Karpas-422 (cell line): Measurements from ENCODE around the gene ITSN1. TPM values are rescaled to one million over a fixed set of nuclear protein-coding genes. Genes with fewer than 3 reads are reported as not detected.

Experiments used
- DNase-seq: peaks from one replicate; pipeline ENCODE4 v3.0.0-alpha.2; 2015
- H2AFZ ChIP-seq: fragments of 200-600 bp; sonication (generic); 2 replicates; pipeline ENCODE4 v1.6.1; 2014; ENCODE audit warnings: antibody characterized with exemption, low read length, mixed read lengths
- H3K27ac ChIP-seq: fragments of 200-600 bp; sonication (generic); 2 replicates; pipeline ENCODE4 v1.5.1; 2014; ENCODE audit warnings: mild to moderate bottlenecking, low read length, moderate library complexity
- H3K27me3 ChIP-seq: fragments of 200-600 bp; sonication (generic); 2 replicates; pipeline ENCODE4 v1.6.1; 2014; ENCODE audit warnings: low read length, mixed read lengths
- H3K36me3 ChIP-seq: fragments of 200-600 bp; sonication (generic); 2 replicates; pipeline ENCODE4 v1.6.1; 2014; ENCODE audit warnings: low read length, mixed read lengths; ENCODE audit not compliant: insufficient read depth
- H3K4me1 ChIP-seq: fragments of 200-600 bp; sonication (generic); 2 replicates; pipeline ENCODE4 v1.6.1; 2014; ENCODE audit warnings: mild to moderate bottlenecking, low read length, mixed read lengths
- H3K4me2 ChIP-seq: fragments of 200-600 bp; sonication (generic); 2 replicates; pipeline ENCODE4 v1.6.1; 2014; ENCODE audit warnings: low read length, low read depth, mild to moderate bottlenecking; ENCODE audit not compliant: poor library complexity, severe bottlenecking
- H3K4me3 ChIP-seq: fragments of 200-600 bp; sonication (generic); 2 replicates; pipeline ENCODE4 v1.5.1; 2014; ENCODE audit warnings: mild to moderate bottlenecking, antibody characterized with exemption, low read length, mixed read lengths
- H3K79me2 ChIP-seq: fragments of 200-600 bp; sonication (generic); 2 replicates; pipeline ENCODE4 v1.6.1; 2014; ENCODE audit warnings: mild to moderate bottlenecking, low read length, mixed read lengths
- H3K9ac ChIP-seq: fragments of 200-600 bp; sonication (generic); 2 replicates; pipeline ENCODE4 v1.6.0; 2014; ENCODE audit warnings: low read length
- H3K9me2 ChIP-seq: fragments of 200-600 bp; sonication (generic), shearing (Covaris generic); replicated peaks from 2 replicates; pipeline ENCODE4 v1.6.0; 2014; ENCODE audit warnings: mild to moderate bottlenecking, low read length, moderate library complexity; ENCODE audit not compliant: insufficient read depth
- H3K9me3 ChIP-seq: fragments of 300-700, 200-600 bp; sonication (generic); 2 replicates; pipeline ENCODE4 v1.6.1; 2014; ENCODE audit warnings: low read length, mixed read lengths
- H4K20me1 ChIP-seq: fragments of 200-600 bp; sonication (generic); 2 replicates; pipeline ENCODE4 v1.6.1; 2014; ENCODE audit warnings: mild to moderate bottlenecking, antibody characterized with exemption, low read length, low read depth; ENCODE audit not compliant: insufficient read depth
- total RNA-seq: library from RNA; depleted of rRNA; stranded (reverse); fragments of >200 nt; shearing (Covaris generic); gene quantifications from 2 replicates; pipeline ENCODE4 v1.2.3, GENCODE V29; 2014; ENCODE audit warnings: low replicate concordance

The ITSN1 gene
- total RNA-seq, 1 experiment from 2014 or later = 2.3 TPM

DNA sequence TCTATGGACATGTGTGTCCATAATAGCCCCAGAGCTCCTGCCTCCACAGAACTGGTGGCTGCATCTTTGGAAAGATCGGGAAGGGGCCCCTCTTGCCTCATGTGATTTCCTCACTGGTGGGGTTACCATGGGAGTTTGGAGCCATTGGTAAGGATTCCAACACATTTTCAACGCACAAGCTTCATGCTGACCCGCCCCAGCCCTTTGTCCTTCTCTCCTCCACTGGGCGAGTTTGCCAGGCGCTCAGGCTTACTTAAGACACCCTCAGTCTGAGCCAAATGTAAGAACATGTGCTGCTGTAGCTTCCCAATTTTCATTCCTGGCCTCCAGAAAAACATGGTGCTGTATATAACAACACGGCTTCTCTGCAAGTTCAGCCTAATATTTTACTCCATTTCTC is 200.9 kb downstream of the ITSN1 start:
- H3K27me3 ChIP-seq = no peaks in the 10 kb centered on the region
- H3K36me3 ChIP-seq = no peaks in the 10 kb centered on the region
- H2AFZ ChIP-seq = no peak overlapping the region
- H3K27ac ChIP-seq = no peak overlapping the region
- peaks cover 4% of the 10 kb centered on the region for H3K4me1 ChIP-seq
- H3K9me3 ChIP-seq = no peaks in the 10 kb centered on the region
- no peaks in the 10 kb centered on the region for H3K79me2 ChIP-seq
- DNase-seq = no peak
- no peaks in the 10 kb centered on the region for H3K9me2 ChIP-seq
- no peak overlapping the region for H3K9ac ChIP-seq
- no peaks in the 10 kb centered on the region for H4K20me1 ChIP-seq
- H3K4me3 ChIP-seq = no peak overlapping the region
- no peak overlapping the region for H3K4me2 ChIP-seq

GRCh38 chr21:33844104-33844889 is 202.0 kb downstream of the ITSN1 start:
- H3K9me3 ChIP-seq = no peaks in the 10 kb centered on the region
- H3K27ac ChIP-seq = no peak overlapping the region
- no peak overlapping the region for H3K9ac ChIP-seq
- H3K4me2 ChIP-seq = no peak overlapping the region
- no peak overlapping the region for H3K4me3 ChIP-seq
- no peaks in the 10 kb centered on the region for H3K36me3 ChIP-seq
- H3K9me2 ChIP-seq = no peaks in the 10 kb centered on the region
- no peak for DNase-seq
- no peaks in the 10 kb centered on the region for H4K20me1 ChIP-seq
- no peak overlapping the region for H2AFZ ChIP-seq
- no peaks in the 10 kb centered on the region for H3K79me2 ChIP-seq
- H3K4me1 ChIP-seq = peaks cover 9% of the 10 kb centered on the region
- no peaks in the 10 kb centered on the region for H3K27me3 ChIP-seq

GRCh38 chr21:33844890-33845205 is 202.5 kb downstream of the ITSN1 start:
- peaks cover 9% of the 10 kb centered on the region for H3K4me1 ChIP-seq
- H3K9me2 ChIP-seq = no peaks in the 10 kb centered on the region
- H3K27me3 ChIP-seq = no peaks in the 10 kb centered on the region
- H3K4me2 ChIP-seq = no peak overlapping the region
- H2AFZ ChIP-seq = no peak overlapping the region
- H3K36me3 ChIP-seq = no peaks in the 10 kb centered on the region
- DNase-seq = no peak
- H3K9ac ChIP-seq = no peak overlapping the region
- no peaks in the 10 kb centered on the region for H4K20me1 ChIP-seq
- H3K79me2 ChIP-seq = no peaks in the 10 kb centered on the region
- no peak overlapping the region for H3K27ac ChIP-seq
- H3K9me3 ChIP-seq = no peaks in the 10 kb centered on the region
- no peak overlapping the region for H3K4me3 ChIP-seq

DNA sequence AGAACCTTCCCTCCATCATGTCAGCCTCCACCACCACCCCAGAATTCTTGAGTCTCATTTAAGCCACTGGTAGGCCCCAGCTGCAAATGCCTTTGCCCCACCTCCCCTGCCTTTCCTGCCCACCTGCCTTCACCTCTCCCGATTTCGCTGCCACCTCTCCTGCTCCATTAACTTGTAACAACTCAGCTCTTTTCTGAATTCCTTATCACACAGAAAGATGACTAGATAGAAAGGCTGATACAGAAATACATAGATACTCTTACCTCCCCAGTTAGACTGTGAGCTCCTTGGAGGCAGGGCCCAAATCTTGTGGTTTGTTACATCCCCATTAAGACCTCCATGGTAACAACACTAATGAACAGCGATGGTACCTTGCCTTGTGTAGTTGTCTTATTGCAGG is 203.8 kb downstream of the ITSN1 start:
- H3K27me3 ChIP-seq = no peaks in the 10 kb centered on the region
- no peaks in the 10 kb centered on the region for H3K9me2 ChIP-seq
- no peak overlapping the region for H3K27ac ChIP-seq
- H3K36me3 ChIP-seq = no peaks in the 10 kb centered on the region
- H3K9ac ChIP-seq = no peak overlapping the region
- H4K20me1 ChIP-seq = no peaks in the 10 kb centered on the region
- H2AFZ ChIP-seq = no peak overlapping the region
- no peaks in the 10 kb centered on the region for H3K79me2 ChIP-seq
- H3K4me3 ChIP-seq = no peak overlapping the region
- no peak overlapping the region for H3K4me2 ChIP-seq
- H3K9me3 ChIP-seq = no peaks in the 10 kb centered on the region
- H3K4me1 ChIP-seq = peaks cover 9% of the 10 kb centered on the region
- no peak for DNase-seq

GRCh38 chr21:33847588-33848248 is 205.4 kb downstream of the ITSN1 start:
- Histone ChIP-seq H3K9ac (no peak overlapping the region), H2AFZ (no peak overlapping the region), H3K4me1 (peaks cover 9% of the 10 kb centered on the region), H4K20me1 (no peaks in the 10 kb centered on the region), H3K36me3 (no peaks in the 10 kb centered on the region), H3K4me2 (no peak overlapping the region), H3K79me2 (no peaks in the 10 kb centered on the region), H3K9me3 (no peaks in the 10 kb centered on the region), H3K4me3 (no peak overlapping the region), H3K9me2 (no peaks in the 10 kb centered on the region), H3K27ac (no peak overlapping the region), H3K27me3 (no peaks in the 10 kb centered on the region)
- DNase-seq = no peak

GRCh38 chr21:33848249-33848953 is 206.1 kb downstream of the ITSN1 start:
- Histone ChIP-seq H3K9ac (no peak overlapping the region; the same call in 1 of the 2 replicates), H2AFZ (no peak overlapping the region), H3K4me2 (peak overlapping the region; percentile 6), H3K4me1 (peaks cover 9% of the 10 kb centered on the region), H3K36me3 (no peaks in the 10 kb centered on the region), H3K9me2 (no peaks in the 10 kb centered on the region), H3K27ac (no peak overlapping the region), H4K20me1 (no peaks in the 10 kb centered on the region), H3K27me3 (no peaks in the 10 kb centered on the region), H3K4me3 (no peak overlapping the region), H3K9me3 (no peaks in the 10 kb centered on the region), H3K79me2 (no peaks in the 10 kb centered on the region)
- no peak for DNase-seq

DNA sequence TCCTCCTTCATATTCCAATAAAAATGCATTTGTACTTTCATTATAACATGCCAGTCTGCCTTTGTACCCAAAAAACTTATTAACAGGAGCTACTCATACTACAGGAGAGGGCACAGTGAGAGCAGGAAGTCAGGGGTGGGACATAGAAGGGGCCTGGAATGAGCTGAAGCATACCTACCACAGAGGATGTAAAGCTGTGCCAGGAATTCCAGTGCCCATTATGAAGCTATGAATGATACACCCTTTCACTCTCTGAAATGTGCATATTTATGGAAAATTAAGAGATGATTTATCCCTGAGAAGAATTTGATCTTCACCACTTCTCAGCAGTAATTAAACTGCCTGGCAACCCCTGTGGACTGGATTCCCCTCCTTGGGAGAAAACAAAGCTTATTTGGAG is 207.5 kb downstream of the ITSN1 start:
- Histone ChIP-seq H3K27ac (no peak overlapping the region), H3K9me3 (no peaks in the 10 kb centered on the region), H2AFZ (no peak overlapping the region), H3K4me2 (no peak overlapping the region), H4K20me1 (no peaks in the 10 kb centered on the region), H3K27me3 (no peaks in the 10 kb centered on the region), H3K9ac (no peak overlapping the region), H3K4me1 (peaks cover 14% of the 10 kb centered on the region), H3K36me3 (no peaks in the 10 kb centered on the region), H3K79me2 (no peaks in the 10 kb centered on the region), H3K9me2 (no peaks in the 10 kb centered on the region), H3K4me3 (no peak overlapping the region)
- no peak for DNase-seq

- no peak overlapping the region for H3K4me3 ChIP-seq
- no peak overlapping the region for H2AFZ ChIP-seq
- H4K20me1 ChIP-seq = no peaks in the 10 kb centered on the region
Observed at GRCh38 chr21:33850401-33850800, 208.1 kb downstream of the ITSN1 start.

More at GRCh38 chr21:33850401-33850800, 208.1 kb downstream of the ITSN1 start:
- Histone ChIP-seq H3K27me3 (no peaks in the 10 kb centered on the region), H3K79me2 (no peaks in the 10 kb centered on the region), H3K9ac (no peak overlapping the region), H3K4me2 (no peak overlapping the region), H3K27ac (no peak overlapping the region), H3K36me3 (no peaks in the 10 kb centered on the region), H3K9me3 (no peaks in the 10 kb centered on the region), H3K9me2 (no peaks in the 10 kb centered on the region), H3K4me1 (peaks cover 16% of the 10 kb centered on the region)
- no peak for DNase-seq
